Measurements from ENCODE around the gene HSD17B7. TPM values are rescaled to one million over a fixed set of nuclear protein-coding genes. Genes with fewer than 3 reads are reported as not detected.

The HSD17B7 gene
- total and polyA plus RNA-seq, 2 experiments from 2014 or later: 4.0 to 5.5 TPM

DNA sequence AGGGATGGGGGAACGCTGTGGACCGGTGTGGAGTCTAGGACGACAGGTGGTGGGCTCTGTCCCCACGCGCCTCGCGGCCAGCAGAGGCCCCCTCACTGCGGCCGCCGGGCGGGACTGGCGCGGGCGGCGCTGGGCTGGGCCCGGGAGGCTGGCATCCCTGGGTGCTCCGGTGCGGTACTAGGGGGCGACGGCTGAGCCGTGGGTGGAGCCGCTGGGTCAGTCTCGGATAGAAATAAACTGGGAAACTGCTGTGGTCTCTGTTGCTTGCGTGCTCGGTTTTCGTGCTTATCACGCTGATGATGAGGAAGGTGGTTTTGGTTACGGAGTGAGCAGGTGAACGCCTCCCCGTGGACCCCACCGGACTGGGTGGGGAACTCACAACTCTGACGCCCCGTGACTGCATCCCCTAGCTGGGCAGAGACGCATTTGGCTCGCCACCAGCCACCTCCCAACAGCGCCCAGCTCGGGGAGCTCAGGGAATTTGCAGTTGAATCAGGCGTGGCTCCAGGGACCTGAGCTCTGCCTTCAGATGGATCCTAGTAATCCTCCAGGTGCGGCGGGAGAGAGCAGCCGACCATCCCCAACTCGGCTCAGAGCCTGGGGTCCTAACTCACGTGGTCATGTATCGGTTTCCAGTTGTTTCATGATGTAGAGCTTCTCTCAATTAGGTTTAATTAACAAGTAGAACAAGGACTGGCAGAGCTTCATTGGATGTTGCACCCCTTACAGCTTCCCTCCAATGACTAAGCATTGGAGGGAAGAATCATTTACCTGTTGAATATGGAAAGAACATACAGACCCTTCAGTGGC, 32.1 kb downstream of the HSD17B7 start:
- WGBS, 2 experiments (ENCODE audit: low coverage in 1 of 2, low lambda C conversion rate in 2 of 2, missing lambda C conversion rate in 2 of 2): 10 to 15% methylated on average over 39 to 44 of the region's 44 CpGs
- H3F3A ChIP-seq (ENCODE audit: insufficient read depth): 0 out of 2 replicates have a peak, but pooled peaks cover 4% of the 10 kb centered on the region
- H3K4me1 ChIP-seq (ENCODE audit: insufficient read depth): peaks cover 4% of the 10 kb centered on the region; the same call in 1 of the 2 replicates
- no peaks in the 10 kb centered on the region for H3K9me3 ChIP-seq (ENCODE audit: low read depth)
- peak overlapping the region; percentile 22 for H3K9ac ChIP-seq
- no peaks in the 10 kb centered on the region for H3K79me2 ChIP-seq (ENCODE audit: insufficient read depth)
- TF ChIP-seq EZH2phosphoT487 (IDR thresholded peaks at IDR 0.05; ENCODE audit: insufficient read depth, low read depth) (no peak), EZH2 (IDR thresholded peaks at IDR 0.05; ENCODE audit: insufficient read depth, poor library complexity, severe bottlenecking) (no peak)
- no peaks in the 10 kb centered on the region for H3K36me3 ChIP-seq (ENCODE audit: low read depth)
- in situ Hi-C loops (cut with MboI): loop anchor here (25.0 kb wide), 1 partner anchor 460 kb away; no protein-coding TSS in a partner anchor
- H3K9me2 ChIP-seq (ENCODE audit: insufficient read depth): no peaks in the 10 kb centered on the region
- peak overlapping the region; percentile 87 for H3K4me2 ChIP-seq (ENCODE audit: unreplicated experiment)
- DNase-seq: peak; percentile 34
- H3K4me3 ChIP-seq: peak overlapping the region; percentile 73
- H3K27me3 ChIP-seq (replicated peaks; ENCODE audit: insufficient read depth): no peaks in the 10 kb centered on the region
- H4K20me1 ChIP-seq (ENCODE audit: insufficient read depth): no peaks in the 10 kb centered on the region
- H3K27ac ChIP-seq: no peak overlapping the region
- H2AFZ ChIP-seq: peak overlapping the region; percentile 84

DNA sequence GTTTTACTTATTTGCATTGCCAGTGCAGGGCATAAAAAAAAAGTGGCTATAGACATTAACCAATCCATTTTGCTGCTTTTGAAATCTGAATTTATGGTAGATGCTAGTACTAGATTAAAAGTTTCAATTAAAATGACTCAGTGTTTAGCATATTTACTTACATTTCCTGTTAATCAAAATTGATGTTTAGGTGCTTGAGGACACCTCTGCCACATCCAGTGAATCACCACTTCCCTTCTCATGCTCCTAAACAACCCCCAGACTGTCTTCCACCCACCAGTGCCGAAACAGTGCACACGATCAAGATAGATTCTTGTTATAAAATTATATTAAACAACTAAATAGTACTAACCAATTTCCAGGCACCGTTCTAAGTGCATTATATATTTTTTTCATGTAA, 32.7 kb downstream of the HSD17B7 start:
- Histone ChIP-seq H3K9me2 (ENCODE audit: insufficient read depth) (no peaks in the 10 kb centered on the region), H3K9me3 (ENCODE audit: low read depth) (no peaks in the 10 kb centered on the region), H3K36me3 (ENCODE audit: low read depth) (no peaks in the 10 kb centered on the region), H4K20me1 (ENCODE audit: insufficient read depth) (no peaks in the 10 kb centered on the region), H3K4me1 (ENCODE audit: insufficient read depth) (no peaks in the 10 kb centered on the region), H3K4me3 (no peak overlapping the region), H3K79me2 (ENCODE audit: insufficient read depth) (no peaks in the 10 kb centered on the region), H3K9ac (no peak overlapping the region), H3F3A (ENCODE audit: insufficient read depth) (0 out of 2 replicates have a peak, but pooled peaks cover 4% of the 10 kb centered on the region), H3K27ac (no peak overlapping the region), H2AFZ (no peak overlapping the region), H3K27me3 (replicated peaks; ENCODE audit: insufficient read depth) (no peaks in the 10 kb centered on the region), H3K4me2 (ENCODE audit: unreplicated experiment) (peak overlapping the region; percentile 87)
- no peak for TF ChIP-seq EZH2 (IDR thresholded peaks at IDR 0.05; ENCODE audit: insufficient read depth, poor library complexity, severe bottlenecking)
- TF ChIP-seq EZH2phosphoT487 (IDR thresholded peaks at IDR 0.05; ENCODE audit: insufficient read depth, low read depth): no peak
- WGBS, 2 experiments (ENCODE audit: low coverage in 1 of 2, low lambda C conversion rate in 2 of 2, missing lambda C conversion rate in 2 of 2): 78 to 79% methylated on average over 3 of the region's 3 CpGs
- DNase-seq: no peak
- in situ Hi-C loops (cut with MboI): loop anchor here (25.0 kb wide), 1 partner anchor 461 kb away; no protein-coding TSS in a partner anchor

DNA sequence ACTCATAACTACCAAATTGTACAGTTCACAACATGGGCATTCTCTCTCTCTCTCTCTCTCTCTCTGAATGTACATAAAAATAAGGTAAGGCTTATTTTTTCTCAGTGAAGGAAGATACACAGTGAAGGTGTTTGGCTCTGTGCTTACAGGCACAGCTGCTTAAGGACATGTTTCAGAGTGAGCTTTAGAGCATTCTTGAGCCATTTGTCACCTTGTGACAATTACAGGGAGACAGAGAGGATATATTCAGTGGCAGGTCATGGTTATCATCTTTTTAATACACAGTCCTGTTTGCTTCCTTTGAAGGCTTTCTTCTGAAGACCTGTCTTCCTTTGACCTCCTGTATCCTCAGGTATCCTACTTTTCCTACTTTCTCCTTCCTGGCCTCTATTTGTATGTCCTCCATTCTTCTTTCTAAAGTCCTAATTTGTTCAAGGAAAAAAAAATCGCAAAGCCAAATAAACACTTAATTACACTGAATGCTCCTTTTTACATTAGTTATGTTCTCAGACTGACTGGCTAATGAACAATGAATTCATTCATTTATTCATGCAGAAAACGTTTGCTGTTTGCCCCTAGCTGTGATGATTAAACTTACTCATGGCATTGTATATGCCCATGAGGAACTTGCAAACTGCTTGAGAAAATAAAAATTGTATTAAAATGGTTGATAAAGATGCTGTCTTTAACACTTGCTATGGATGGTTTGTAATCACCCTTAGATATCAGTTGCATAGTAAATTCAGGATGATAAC, 33.4 kb downstream of the HSD17B7 start:
- 26 to 30% methylated on average over 2 of the region's 2 CpGs for WGBS, 2 experiments (ENCODE audit: low coverage in 1 of 2, low lambda C conversion rate in 2 of 2, missing lambda C conversion rate in 2 of 2)
- H3K27me3 ChIP-seq (replicated peaks; ENCODE audit: insufficient read depth): no peaks in the 10 kb centered on the region
- H3K4me3 ChIP-seq: no peak overlapping the region
- in situ Hi-C loops (cut with MboI): loop anchor here (25.0 kb wide), 1 partner anchor 462 kb away; no protein-coding TSS in a partner anchor
- H3K9me2 ChIP-seq (ENCODE audit: insufficient read depth): no peaks in the 10 kb centered on the region
- TF ChIP-seq EZH2phosphoT487 (IDR thresholded peaks at IDR 0.05; ENCODE audit: insufficient read depth, low read depth) (no peak), EZH2 (IDR thresholded peaks at IDR 0.05; ENCODE audit: insufficient read depth, poor library complexity, severe bottlenecking) (no peak)
- H3F3A ChIP-seq (ENCODE audit: insufficient read depth): 0 out of 2 replicates have a peak, but pooled peaks cover 4% of the 10 kb centered on the region
- H3K79me2 ChIP-seq (ENCODE audit: insufficient read depth): no peaks in the 10 kb centered on the region
- no peaks in the 10 kb centered on the region for H3K4me1 ChIP-seq (ENCODE audit: insufficient read depth)
- no peaks in the 10 kb centered on the region for H3K9me3 ChIP-seq (ENCODE audit: low read depth)
- no peak overlapping the region for H2AFZ ChIP-seq
- H3K27ac ChIP-seq: no peak overlapping the region
- peak; percentile 25 for DNase-seq
- H3K9ac ChIP-seq: no peak overlapping the region
- H3K36me3 ChIP-seq (ENCODE audit: low read depth): no peaks in the 10 kb centered on the region
- H3K4me2 ChIP-seq (ENCODE audit: unreplicated experiment): no peak overlapping the region
- no peaks in the 10 kb centered on the region for H4K20me1 ChIP-seq (ENCODE audit: insufficient read depth)

DNA sequence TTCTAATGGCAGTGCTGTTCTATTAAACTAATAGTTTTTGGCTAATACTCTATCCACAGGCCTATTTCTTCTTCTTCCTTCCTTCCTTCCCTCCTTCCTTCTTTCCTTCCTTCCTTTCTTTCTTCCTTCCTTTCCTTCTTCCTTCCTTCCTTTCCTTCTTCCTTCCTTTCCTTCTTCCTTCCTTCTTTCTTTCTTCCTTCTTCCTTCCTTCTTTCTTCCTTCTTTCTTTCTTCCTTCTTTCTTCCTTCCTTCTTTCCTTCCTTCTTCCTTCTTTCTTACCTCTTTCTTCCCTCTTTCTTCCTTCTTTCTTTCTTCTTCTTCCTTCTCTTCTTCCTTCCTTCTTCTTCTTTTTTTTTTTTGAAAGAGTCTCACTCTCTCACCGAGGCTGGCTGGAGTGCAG, 38.8 kb downstream of the HSD17B7 start:
- in situ Hi-C loops (cut with MboI): no loop called here
- H3K27me3 ChIP-seq (replicated peaks; ENCODE audit: insufficient read depth): no peaks in the 10 kb centered on the region
- H4K20me1 ChIP-seq (ENCODE audit: insufficient read depth): no peaks in the 10 kb centered on the region
- WGBS, 2 experiments (ENCODE audit: low coverage in 1 of 2, low lambda C conversion rate in 2 of 2, missing lambda C conversion rate in 2 of 2): 44 to 70% methylated on average over 1 of the region's 1 CpG
- H3K9ac ChIP-seq: no peak overlapping the region
- no peak overlapping the region for H2AFZ ChIP-seq
- H3K9me3 ChIP-seq (ENCODE audit: low read depth): no peaks in the 10 kb centered on the region
- H3K4me2 ChIP-seq (ENCODE audit: unreplicated experiment): no peak overlapping the region
- H3K36me3 ChIP-seq (ENCODE audit: low read depth): no peaks in the 10 kb centered on the region
- no peaks in the 10 kb centered on the region for H3K9me2 ChIP-seq (ENCODE audit: insufficient read depth)
- H3F3A ChIP-seq (ENCODE audit: insufficient read depth): 0 out of 2 replicates have a peak, but pooled peaks cover under 1% of the 10 kb centered on the region
- DNase-seq: no peak
- no peak overlapping the region for H3K27ac ChIP-seq
- H3K4me1 ChIP-seq (ENCODE audit: insufficient read depth): no peaks in the 10 kb centered on the region
- TF ChIP-seq EZH2 (IDR thresholded peaks at IDR 0.05; ENCODE audit: insufficient read depth, poor library complexity, severe bottlenecking) (no peak), EZH2phosphoT487 (IDR thresholded peaks at IDR 0.05; ENCODE audit: insufficient read depth, low read depth) (no peak)
- H3K4me3 ChIP-seq: no peak overlapping the region
- H3K79me2 ChIP-seq (ENCODE audit: insufficient read depth): no peaks in the 10 kb centered on the region
